Right ventricle myocardium superior (tissue), 1 donor: ENCODE results near the gene CALCR. TPM values are rescaled to one million over a fixed set of nuclear protein-coding genes. Genes with fewer than 3 reads are reported as not detected.
A peak's percentile ranks its signal among the peaks of the same experiment; 100 is the strongest.
"Not testable (repeated sequence)": the region's sequence is repeated elsewhere in the genome, so short reads cannot be mapped to it uniquely, and the experiment has no call there.

Experiments
- ATAC-seq: fragments of 200-7000 bp; cut with Tn5 transposase; one replicate; pipeline ENCODE4 v1.9.1; 2020; ENCODE audit warnings: mild to moderate bottlenecking; ENCODE audit not compliant: poor library complexity
- DNase-seq: peaks from one replicate; pipeline ENCODE4 v3.0.0-alpha.2; 2020
- intact Hi-C: fragments of 100-400 bp; cut with DNase I; formaldehyde crosslinking; loops from one replicate; pipeline ENCODE4 v1.11.2; 2022
- total RNA-seq: library from RNA; stranded (reverse); fragmentation: NEBNext Ultra II Directional; extraction: Animal tissue kit (Norgen Biotek cat#: 25700); gene quantifications from one replicate; pipeline ENCODE4 v1.2.1, GENCODE V29; 2021
- donor health status: DM: no; HTN: yes; CAD: no; lungs with severe emphysema.

The CALCR gene
- total RNA-seq, 1 donor from 2014 or later: 0.05 TPM

GRCh38 chr7:93566876-93567275 lies 7.6 kb downstream of the CALCR start:
- DNase-seq: no peak
- intact Hi-C loops: no loop called here
- no peak for ATAC-seq

- ATAC-seq (no peak), DNase-seq (no peak)
- intact Hi-C loops: no loop called here
Measured at GRCh38 chr7:93563584-93563983, 10.9 kb downstream of the CALCR start.

GRCh38 chr7:93562936-93563335 lies 11.6 kb downstream of the CALCR start:
- intact Hi-C loops: no loop called here
- DNase-seq: no peak
- no peak for ATAC-seq

GRCh38 chr7:93562106-93562505 lies 12.4 kb downstream of the CALCR start:
- DNase-seq (no peak), ATAC-seq (no peak)
- intact Hi-C loops: no loop called here

GRCh38 chr7:93559639-93560491 lies 14.7 kb downstream of the CALCR start:
- intact Hi-C loops: no loop called here
- ATAC-seq: peak; percentile 31
- no peak for DNase-seq

GRCh38 chr7:93558705-93559614 lies 15.6 kb downstream of the CALCR start:
- ATAC-seq: no peak

GRCh38 chr7:93551931-93552330 lies 22.6 kb downstream of the CALCR start:
- ATAC-seq (no peak), DNase-seq (no peak)
- intact Hi-C loops: no loop called here

More at GRCh38 chr7:93558705-93559614, 15.6 kb downstream of the CALCR start:
- no peak for DNase-seq
- intact Hi-C loops: no loop called here

DNA sequence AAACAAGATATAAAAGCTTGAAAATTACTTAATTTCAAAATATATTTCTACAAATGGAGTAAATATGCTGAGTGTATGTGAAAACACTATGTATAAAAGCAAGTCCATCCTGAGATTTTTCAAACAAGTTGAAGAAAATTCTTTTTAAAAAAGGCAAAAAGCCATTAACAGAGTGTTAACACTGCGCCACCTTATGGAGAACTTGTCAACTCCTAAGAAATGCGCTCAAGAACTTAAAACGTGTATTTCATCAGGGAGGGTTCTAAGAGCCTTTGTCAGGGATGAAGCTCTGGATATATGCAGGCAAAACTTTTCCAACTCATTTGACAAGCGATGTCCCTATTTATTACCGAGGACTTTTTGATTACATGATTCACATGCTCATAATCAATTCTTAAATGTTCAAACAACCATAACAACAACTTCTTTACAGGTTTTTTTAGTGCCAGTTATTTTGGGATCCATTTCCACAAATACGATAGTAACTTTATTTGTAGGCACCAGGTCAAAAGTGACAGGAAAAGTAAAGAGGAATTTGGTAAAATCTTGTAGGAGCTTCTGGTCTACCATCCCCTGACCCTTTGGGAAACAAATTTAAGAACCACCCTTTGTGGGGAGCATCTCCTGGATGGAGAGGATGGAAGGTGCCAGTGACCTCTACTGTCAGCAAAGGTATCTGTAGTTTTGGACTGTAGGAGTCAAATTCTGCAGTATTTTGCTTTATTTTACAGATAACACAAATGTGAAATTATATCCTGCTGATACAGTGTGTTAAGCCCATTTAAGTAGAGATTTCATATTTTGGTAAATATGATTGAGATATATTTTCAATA lies 23.2 kb downstream of the CALCR start:
- no peak for ATAC-seq

DNA sequence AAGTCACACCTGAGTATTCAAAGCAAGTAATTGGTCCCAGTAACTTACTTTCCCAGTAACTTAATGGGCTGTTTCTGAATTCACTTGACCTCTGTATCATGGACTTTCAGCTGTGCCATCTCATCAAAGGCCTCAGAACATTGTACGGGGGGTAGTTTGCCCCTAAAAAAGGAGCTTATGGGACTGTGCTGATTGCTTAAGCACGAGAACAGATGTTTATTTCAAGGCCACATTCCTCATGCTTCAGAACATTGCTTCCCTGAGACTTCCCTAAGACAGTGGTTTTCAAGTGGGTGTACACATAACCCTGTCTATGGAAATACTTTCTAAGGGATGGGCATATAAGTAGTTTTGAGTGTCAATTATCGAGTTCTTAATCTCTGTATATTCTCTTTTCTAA lies 26.8 kb downstream of the CALCR start:
- intact Hi-C loops: no loop called here
- DNase-seq (no peak), ATAC-seq (no peak)

More for the DNA sequence above, 23.2 kb downstream of the CALCR start:
- intact Hi-C loops: no loop called here
- DNase-seq: no peak

DNA sequence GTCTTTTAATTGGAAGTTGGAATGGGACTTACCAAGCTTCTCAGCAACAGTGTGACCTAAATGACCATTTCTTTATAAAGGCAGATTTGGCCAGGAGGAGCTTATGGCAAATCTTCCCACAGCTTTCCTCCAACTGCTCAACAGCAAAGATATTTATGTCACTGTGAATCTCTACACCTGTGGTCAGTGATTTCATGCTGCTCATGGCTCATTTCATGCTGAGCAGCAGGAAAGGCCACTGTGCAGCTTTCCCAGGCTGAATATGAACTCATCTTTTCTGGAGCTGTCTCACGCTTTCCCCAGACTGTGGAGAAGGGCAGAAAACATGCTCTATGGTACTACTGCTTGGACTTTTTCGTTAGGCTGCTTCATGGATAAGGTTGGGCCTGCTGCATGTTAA lies 29.8 kb downstream of the CALCR start:
- intact Hi-C loops: no loop called here

GRCh38 chr7:93538061-93538460 lies 36.5 kb downstream of the CALCR start:
- no peak for DNase-seq
- intact Hi-C loops: no loop called here
- ATAC-seq: no peak

More for the DNA sequence above, 29.8 kb downstream of the CALCR start:
- ATAC-seq: no peak
- no peak for DNase-seq

GRCh38 chr7:93535616-93536015 lies 38.9 kb downstream of the CALCR start:
- ATAC-seq (no peak), DNase-seq (no peak)
- intact Hi-C loops: no loop called here

GRCh38 chr7:93530701-93531100 lies 43.8 kb downstream of the CALCR start:
- no peak for DNase-seq
- intact Hi-C loops: no loop called here
- ATAC-seq: no peak

DNA sequence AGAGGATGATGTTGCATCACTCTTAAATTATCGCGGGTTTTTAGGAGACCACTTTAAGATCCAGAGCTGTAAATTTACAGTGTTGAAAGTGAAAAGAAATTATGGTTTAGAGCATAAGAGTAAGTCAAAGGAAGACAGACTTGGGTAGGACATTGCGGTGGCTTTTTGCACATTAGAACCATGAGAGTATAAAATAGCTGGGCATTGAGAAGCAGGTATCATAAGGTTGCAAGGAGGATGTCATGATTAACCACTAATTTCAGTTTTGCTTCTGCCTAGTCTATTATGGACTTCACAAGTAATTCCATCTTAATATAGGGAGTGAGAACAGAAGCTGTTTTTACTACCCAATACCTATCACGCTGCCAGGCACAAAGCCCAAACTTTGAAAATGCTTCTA lies 57.7 kb downstream of the CALCR start:
- intact Hi-C loops: no loop called here
- no peak for DNase-seq
- ATAC-seq: no peak

- no peak for ATAC-seq
- intact Hi-C loops: no loop called here
- no peak for DNase-seq
Measured at GRCh38 chr7:93515144-93515543, 59.4 kb downstream of the CALCR start.

- no peak for DNase-seq
- no peak for ATAC-seq
- intact Hi-C loops: no loop called here
Measured at GRCh38 chr7:93509303-93509702, 65.2 kb downstream of the CALCR start.

DNA sequence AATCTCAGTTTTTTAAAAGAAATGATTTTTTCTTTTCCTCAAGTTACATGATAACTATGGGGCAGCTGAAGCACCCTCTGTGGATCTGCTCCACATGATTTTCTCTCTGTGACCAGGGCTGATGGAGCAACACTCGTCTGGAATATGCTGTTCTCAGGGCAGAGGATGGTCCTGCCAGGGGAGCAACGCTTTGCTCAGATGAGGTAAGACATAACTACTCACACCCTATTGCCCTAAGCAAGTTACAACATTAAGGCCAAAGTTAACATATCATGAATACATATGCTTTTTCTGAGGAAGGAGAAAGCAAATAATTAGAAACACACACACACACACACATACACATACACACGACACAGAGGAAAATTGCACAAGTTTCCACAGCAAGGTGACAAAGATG lies 71.4 kb downstream of the CALCR start:
- ATAC-seq (no peak), DNase-seq (no peak)
- intact Hi-C loops: no loop called here

GRCh38 chr7:93491860-93492259 lies 82.7 kb downstream of the CALCR start:
- ATAC-seq, DNase-seq, intact Hi-C loops: not testable (repeated sequence)
